Measurements from ENCODE around the gene GDAP1L1. TPM values are rescaled to one million over a fixed set of nuclear protein-coding genes. Genes with fewer than 3 reads are reported as not detected.

Gene GDAP1L1
- total and polyA plus RNA-seq, 2 of the 4 experiments (the other 2 are of a cell fraction) = not detected

DNA sequence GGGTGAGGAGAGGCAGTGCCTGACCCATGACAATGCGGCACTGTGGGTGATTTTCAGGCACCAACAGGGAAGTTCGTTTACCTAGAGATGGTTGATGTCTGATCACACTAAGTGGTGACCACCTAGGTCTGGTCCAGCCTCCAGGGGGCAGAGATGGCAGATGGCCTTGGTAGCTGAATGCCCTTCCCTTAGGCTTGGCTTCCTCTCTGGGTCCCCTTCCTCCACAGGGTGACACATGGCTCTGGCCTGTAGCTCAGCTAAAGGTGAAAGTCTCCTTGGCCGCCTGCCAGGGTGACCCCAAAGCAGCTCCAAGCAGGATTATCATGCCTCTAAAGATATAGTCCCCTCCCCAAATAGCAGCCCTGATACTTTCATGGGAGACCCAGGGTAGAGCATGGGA is 6.4 kb downstream of the GDAP1L1 start:
- no peak overlapping the region for H2BK5ac ChIP-seq (ENCODE audit: low read depth, low read length, poor library complexity, severe bottlenecking)
- no peaks in the 10 kb centered on the region for H3K4me1 ChIP-seq (ENCODE audit: control insufficient read depth, insufficient read depth, low read length)
- no peaks in the 10 kb centered on the region for H3K79me1 ChIP-seq (ENCODE audit: low read depth in 1 of 2, low read length in 2 of 2)
- in situ Hi-C loops (cut with MboI; ENCODE audit: low sequenced_read_pairs) = no loop called here
- H3K27ac ChIP-seq (ENCODE audit: insufficient read depth, low read length) = no peak overlapping the region
- no TSS peak for BruUV-seq (replicated peaks)
- CTCF ChIA-PET = interaction anchor here (1.3 kb wide), 1 partner anchor 36 kb away, joined by 4 read pairs; no protein-coding TSS in a partner anchor
- no peaks in the 10 kb centered on the region for H4K20me1 ChIP-seq (ENCODE audit: insufficient read depth, low read length)
- H2AFZ ChIP-seq (replicated peaks; ENCODE audit: low read length, poor library complexity) = no peak overlapping the region
- H3K9me3 ChIP-seq (ENCODE audit: control insufficient read depth, insufficient read depth, low read length) = no peaks in the 10 kb centered on the region
- H3K4me2 ChIP-seq (ENCODE audit: low read depth, low read length) = no peak overlapping the region
- no peak overlapping the region for H4K5ac ChIP-seq (ENCODE audit: low read depth, low read length)
- peaks cover 4% of the 10 kb centered on the region; the same call in 1 of the 2 replicates for H3K27me3 ChIP-seq (ENCODE audit: control insufficient read depth, insufficient read depth, low read length)
- H3K23ac ChIP-seq (ENCODE audit: low read depth, low read length) = no peak overlapping the region
- TF ChIP-seq BHLHE40 (IDR thresholded peaks at IDR 0.05; ENCODE audit: low read depth, low read length) = no peak
- TF ChIP-seq MXI1 (IDR thresholded peaks at IDR 0.05; ENCODE audit: borderline replicate concordance, low read depth, low read length) = no peak
- TF ChIP-seq CHD1 (IDR thresholded peaks at IDR 0.05; ENCODE audit: low read depth, low read length) = no peak
- TF ChIP-seq, protein P1, sequence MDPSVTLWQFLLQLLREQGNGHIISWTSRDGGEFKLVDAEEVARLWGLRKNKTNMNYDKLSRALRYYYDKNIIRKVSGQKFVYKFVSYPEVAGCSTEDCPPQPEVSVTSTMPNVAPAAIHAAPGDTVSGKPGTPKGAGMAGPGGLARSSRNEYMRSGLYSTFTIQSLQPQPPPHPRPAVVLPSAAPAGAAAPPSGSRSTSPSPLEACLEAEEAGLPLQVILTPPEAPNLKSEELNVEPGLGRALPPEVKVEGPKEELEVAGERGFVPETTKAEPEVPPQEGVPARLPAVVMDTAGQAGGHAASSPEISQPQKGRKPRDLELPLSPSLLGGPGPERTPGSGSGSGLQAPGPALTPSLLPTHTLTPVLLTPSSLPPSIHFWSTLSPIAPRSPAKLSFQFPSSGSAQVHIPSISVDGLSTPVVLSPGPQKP (IDR thresholded peaks at IDR 0.05; ENCODE audit: borderline replicate concordance, low read depth, low read length) = no peak
- TF ChIP-seq SMC3 (IDR thresholded peaks at IDR 0.05; ENCODE audit: low read depth, low read length) = no peak
- TF ChIP-seq MAFK (IDR thresholded peaks at IDR 0.05; ENCODE audit: low read depth, low read length) = no peak
- TF ChIP-seq NFE2L2 (IDR thresholded peaks at IDR 0.05; ENCODE audit: low read depth, low read length) = no peak
- TF ChIP-seq CEBPB (IDR thresholded peaks at IDR 0.05; ENCODE audit: low read depth, low read length) = no peak
- TF ChIP-seq, protein P2, sequence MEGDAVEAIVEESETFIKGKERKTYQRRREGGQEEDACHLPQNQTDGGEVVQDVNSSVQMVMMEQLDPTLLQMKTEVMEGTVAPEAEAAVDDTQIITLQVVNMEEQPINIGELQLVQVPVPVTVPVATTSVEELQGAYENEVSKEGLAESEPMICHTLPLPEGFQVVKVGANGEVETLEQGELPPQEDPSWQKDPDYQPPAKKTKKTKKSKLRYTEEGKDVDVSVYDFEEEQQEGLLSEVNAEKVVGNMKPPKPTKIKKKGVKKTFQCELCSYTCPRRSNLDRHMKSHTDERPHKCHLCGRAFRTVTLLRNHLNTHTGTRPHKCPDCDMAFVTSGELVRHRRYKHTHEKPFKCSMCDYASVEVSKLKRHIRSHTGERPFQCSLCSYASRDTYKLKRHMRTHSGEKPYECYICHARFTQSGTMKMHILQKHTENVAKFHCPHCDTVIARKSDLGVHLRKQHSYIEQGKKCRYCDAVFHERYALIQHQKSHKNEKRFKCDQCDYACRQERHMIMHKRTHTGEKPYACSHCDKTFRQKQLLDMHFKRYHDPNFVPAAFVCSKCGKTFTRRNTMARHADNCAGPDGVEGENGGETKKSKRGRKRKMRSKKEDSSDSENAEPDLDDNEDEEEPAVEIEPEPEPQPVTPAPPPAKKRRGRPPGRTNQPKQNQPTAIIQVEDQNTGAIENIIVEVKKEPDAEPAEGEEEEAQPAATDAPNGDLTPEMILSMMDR (conservative IDR thresholded peaks at IDR 0.05; ENCODE audit: low read depth, low read length) = no peak
- TF ChIP-seq RCOR1 (IDR thresholded peaks at IDR 0.05; ENCODE audit: insufficient replicate concordance, low read length) = no peak
- no peak for TF ChIP-seq RFX5 (IDR thresholded peaks at IDR 0.05; ENCODE audit: low read depth, low read length)
- TF ChIP-seq POLR2A (IDR thresholded peaks at IDR 0.05; ENCODE audit: low read depth, low read length) = no peak
- TF ChIP-seq, protein P3, sequence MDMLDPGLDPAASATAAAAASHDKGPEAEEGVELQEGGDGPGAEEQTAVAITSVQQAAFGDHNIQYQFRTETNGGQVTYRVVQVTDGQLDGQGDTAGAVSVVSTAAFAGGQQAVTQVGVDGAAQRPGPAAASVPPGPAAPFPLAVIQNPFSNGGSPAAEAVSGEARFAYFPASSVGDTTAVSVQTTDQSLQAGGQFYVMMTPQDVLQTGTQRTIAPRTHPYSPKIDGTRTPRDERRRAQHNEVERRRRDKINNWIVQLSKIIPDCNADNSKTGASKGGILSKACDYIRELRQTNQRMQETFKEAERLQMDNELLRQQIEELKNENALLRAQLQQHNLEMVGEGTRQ (IDR thresholded peaks at IDR 0.05; ENCODE audit: low read depth, low read length) = no peak
- no peak for TF ChIP-seq FOS (IDR thresholded peaks at IDR 0.05; ENCODE audit: low read depth, low read length)
- TF ChIP-seq MAZ (IDR thresholded peaks at IDR 0.05; ENCODE audit: borderline replicate concordance, low read depth, low read length) = no peak
- TF ChIP-seq RAD21 (IDR thresholded peaks at IDR 0.05; ENCODE audit: low read length) = no peak
- H3K9me1 ChIP-seq (ENCODE audit: insufficient read depth, low read length) = no peaks in the 10 kb centered on the region
- no peaks in the 10 kb centered on the region for H3K36me3 ChIP-seq (ENCODE audit: control insufficient read depth, insufficient read depth, low read length)
- H2BK15ac ChIP-seq (ENCODE audit: low read depth, low read length) = no peak overlapping the region
- H2AK9ac ChIP-seq (replicated peaks; ENCODE audit: low read depth, low read length, poor library complexity) = peak overlapping the region; percentile 9
- H2BK20ac ChIP-seq (ENCODE audit: low read depth, low read length) = no peak overlapping the region
- WGBS, 2 experiments (ENCODE audit: extremely low coverage in 2 of 2, insufficient read length in 1 of 2) = no CpG with 5 or more reads among the region's 3 CpGs
- no peak overlapping the region for H4K8ac ChIP-seq (ENCODE audit: low read depth in 2 of 2, low read length in 2 of 2)
- H3K4me3 ChIP-seq (ENCODE audit: insufficient read depth, low read depth, low read length) = no peak overlapping the region
- no peak overlapping the region for H3K14ac ChIP-seq (replicated peaks; ENCODE audit: low read depth, low read length)
- intact Hi-C loops (cut with micrococcal nuclease) = loop anchor here (5.0 kb wide), 1 partner anchor 34 kb away; no protein-coding TSS in a partner anchor
- no peak for DNase-seq
- H3K4ac ChIP-seq (ENCODE audit: low read depth, low read length) = no peak overlapping the region
- no peak overlapping the region for H2AK5ac ChIP-seq (ENCODE audit: low read depth, low read length)
- ATAC-seq (ENCODE audit: low read depth) = no peak
- no peak overlapping the region for H2BK120ac ChIP-seq (ENCODE audit: low read depth, low read length)
- POLR2A ChIA-PET (ENCODE audit: unreplicated experiment) = no interaction called here
- no peak overlapping the region for H3K18ac ChIP-seq (ENCODE audit: low read depth, low read length)
- dilution Hi-C loops (cut with HindIII; ENCODE audit: low sequenced_read_pairs, unreplicated experiment) = no loop called here
- H3K9ac ChIP-seq (ENCODE audit: low read depth, low read length) = no peak overlapping the region
- H4K91ac ChIP-seq (ENCODE audit: insufficient read depth, low read depth, low read length) = no peak overlapping the region
- no peak overlapping the region for H3K56ac ChIP-seq (ENCODE audit: extremely low read depth, insufficient read depth, low read length)
